Vagina (tissue), 2 donors: ENCODE data around the gene CHRNB1. TPM values are rescaled to one million over a fixed set of nuclear protein-coding genes. Genes with fewer than 3 reads are reported as not detected.

Experiments
- DNase-seq, 2 donors: peaks; one replicate each; pipeline ENCODE4 v3.0.0-alpha.2; 2017; ENCODE audit errors: extremely low spot score in 2 of 2
- H3K27ac ChIP-seq: fragments of 200-600 bp; sonication (generic); one replicate; pipeline ENCODE4 v1.5.1; 2019
- H3K27me3 ChIP-seq: fragments of 200-600 bp; sonication (generic); one replicate; pipeline ENCODE4 v1.5.1; 2019
- H3K36me3 ChIP-seq, 2 donors: fragments of 200-600 bp; sonication (generic); one replicate each; pipeline ENCODE4 v1.5.1; 2017 to 2019
- H3K4me1 ChIP-seq: fragments of 200-600 bp; sonication (generic); one replicate; pipeline ENCODE4 v1.5.1; 2019
- H3K4me3 ChIP-seq, 2 donors: fragments of 200-600 bp; sonication (generic); 1 replicate in 1 of 2; 2 replicates in 1 of 2; pipeline ENCODE4 v1.5.1; 2016 to 2019
- H3K9me3 ChIP-seq: fragments of 200-600 bp; sonication (generic); one replicate; pipeline ENCODE4 v1.5.1; 2019
- POLR2A ChIP-seq, 2 donors: fragments of 450-650 bp; IDR thresholded peaks; one replicate each; pipeline ENCODE4 v1.6.1; 2017; ENCODE audit warnings: antibody characterized with exemption in 2 of 2, mild to moderate bottlenecking in 2 of 2, moderate library complexity in 2 of 2
- POLR2AphosphoS5 ChIP-seq, 2 donors: sonication (generic); formaldehyde crosslinking; IDR thresholded peaks; one replicate each; pipeline ENCODE4 v1.9.0; 2017; ENCODE audit warnings: antibody characterized with exemption in 2 of 2, mild to moderate bottlenecking in 2 of 2, low read depth in 1 of 2; ENCODE audit not compliant: insufficient read depth in 1 of 2
- intact Hi-C: fragments of 100-400 bp; cut with DNase I; formaldehyde crosslinking; loops from one replicate; pipeline ENCODE4 v1.15.1; 2023
- total RNA-seq: library from RNA; depleted of rRNA; stranded (reverse); fragments of >200 nt; gene quantifications from one replicate; pipeline ENCODE4 v1.2.3, GENCODE V29; 2016
- TF ChIP-seq, protein P1 (sequence below), 3 experiments: fragments of 450-650 bp in 2 of 3; fragments of 200-600 bp in 1 of 3; sonication (generic) in 1 of 3; IDR thresholded peaks; one replicate each; pipeline ENCODE4 v1.5.1; 2017 to 2019; ENCODE audit warnings: antibody characterized with exemption in 3 of 3, mild to moderate bottlenecking in 2 of 3, moderate library complexity in 2 of 3

The CHRNB1 gene
- total RNA-seq, 1 donor from 2014 or later: 5.9 TPM

GRCh38 chr17:7502987-7503386 lies 58.1 kb downstream of the CHRNB1 start:
- no peaks in the 10 kb centered on the region for H3K27me3 ChIP-seq
- peaks cover 5 to 86% of the 10 kb centered on the region in 2 donors for H3K36me3 ChIP-seq
- H3K9me3 ChIP-seq: no peaks in the 10 kb centered on the region
- no peaks in the 10 kb centered on the region for H3K4me1 ChIP-seq
- H3K4me3 ChIP-seq: no peak overlapping the region
- TF ChIP-seq, protein P1, sequence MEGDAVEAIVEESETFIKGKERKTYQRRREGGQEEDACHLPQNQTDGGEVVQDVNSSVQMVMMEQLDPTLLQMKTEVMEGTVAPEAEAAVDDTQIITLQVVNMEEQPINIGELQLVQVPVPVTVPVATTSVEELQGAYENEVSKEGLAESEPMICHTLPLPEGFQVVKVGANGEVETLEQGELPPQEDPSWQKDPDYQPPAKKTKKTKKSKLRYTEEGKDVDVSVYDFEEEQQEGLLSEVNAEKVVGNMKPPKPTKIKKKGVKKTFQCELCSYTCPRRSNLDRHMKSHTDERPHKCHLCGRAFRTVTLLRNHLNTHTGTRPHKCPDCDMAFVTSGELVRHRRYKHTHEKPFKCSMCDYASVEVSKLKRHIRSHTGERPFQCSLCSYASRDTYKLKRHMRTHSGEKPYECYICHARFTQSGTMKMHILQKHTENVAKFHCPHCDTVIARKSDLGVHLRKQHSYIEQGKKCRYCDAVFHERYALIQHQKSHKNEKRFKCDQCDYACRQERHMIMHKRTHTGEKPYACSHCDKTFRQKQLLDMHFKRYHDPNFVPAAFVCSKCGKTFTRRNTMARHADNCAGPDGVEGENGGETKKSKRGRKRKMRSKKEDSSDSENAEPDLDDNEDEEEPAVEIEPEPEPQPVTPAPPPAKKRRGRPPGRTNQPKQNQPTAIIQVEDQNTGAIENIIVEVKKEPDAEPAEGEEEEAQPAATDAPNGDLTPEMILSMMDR (IDR thresholded peaks at IDR 0.05): no peak
- TF ChIP-seq POLR2A (IDR thresholded peaks at IDR 0.05): no peak
- TF ChIP-seq POLR2AphosphoS5 (IDR thresholded peaks at IDR 0.05; ENCODE audit: insufficient read depth in 1 of 2, low read depth in 1 of 2): no peak
- no peak overlapping the region for H3K27ac ChIP-seq
- no peak for DNase-seq
- intact Hi-C loops: no loop called here

GRCh38 chr17:7503521-7503920 lies 58.7 kb downstream of the CHRNB1 start:
- TF ChIP-seq POLR2A (IDR thresholded peaks at IDR 0.05) (no peak), POLR2AphosphoS5 (IDR thresholded peaks at IDR 0.05; ENCODE audit: insufficient read depth in 1 of 2, low read depth in 1 of 2) (no peak)
- TF ChIP-seq, protein P1 (IDR thresholded peaks at IDR 0.05): no peak
- Histone ChIP-seq H3K27ac (no peak overlapping the region), H3K4me1 (no peaks in the 10 kb centered on the region), H3K4me3 (no peak overlapping the region), H3K36me3 (peaks cover 5 to 87% of the 10 kb centered on the region in 2 donors), H3K27me3 (no peaks in the 10 kb centered on the region), H3K9me3 (no peaks in the 10 kb centered on the region)
- intact Hi-C loops: no loop called here
- no peak for DNase-seq

Other genes with a start within 250 kb of the CHRNB1 start
- gene DLG4, start 225.2 kb upstream of the CHRNB1 start, total RNA-seq: 23.3 TPM
- 957 TPM for gene ACADVL, start 225.1 kb upstream of the CHRNB1 start, total RNA-seq
- gene DVL2, start 210.5 kb upstream of the CHRNB1 start, total RNA-seq: 53.0 TPM
- 24.8 TPM for gene PHF23, start 205.6 kb upstream of the CHRNB1 start, total RNA-seq
- 395 TPM for gene GABARAP, start 202.6 kb upstream of the CHRNB1 start, total RNA-seq
- gene CTDNEP1, start 193.3 kb upstream of the CHRNB1 start, total RNA-seq: 64.6 TPM
- 30.9 TPM for gene ELP5, start 192.8 kb upstream of the CHRNB1 start, total RNA-seq
- 75.9 TPM for gene CLDN7, start 182.6 kb upstream of the CHRNB1 start, total RNA-seq
- gene SLC2A4, start 163.3 kb upstream of the CHRNB1 start, total RNA-seq: 3.2 TPM
- 0.25 TPM for gene YBX2, start 150.4 kb upstream of the CHRNB1 start, total RNA-seq
- 238 TPM for gene EIF5A, start 137.4 kb upstream of the CHRNB1 start, total RNA-seq
- gene GPS2, start 129.7 kb upstream of the CHRNB1 start, total RNA-seq: 51.1 TPM
- gene NEURL4, start 115.7 kb upstream of the CHRNB1 start, total RNA-seq: 22.6 TPM
- 7.6 TPM for gene ACAP1, start 108.5 kb upstream of the CHRNB1 start, total RNA-seq
- 12.5 TPM for gene KCTD11, start 92.9 kb upstream of the CHRNB1 start, total RNA-seq
- not detected for gene TMEM95, start 89.9 kb upstream of the CHRNB1 start, total RNA-seq
- 10.1 TPM for gene TNK1, start 64.0 kb upstream of the CHRNB1 start, total RNA-seq
- gene PLSCR3, start 50.5 kb upstream of the CHRNB1 start, total RNA-seq: 37.1 TPM
- gene TMEM256, start 41.0 kb upstream of the CHRNB1 start, total RNA-seq: 118 TPM
- 25.5 TPM for gene NLGN2, start 37.2 kb upstream of the CHRNB1 start, total RNA-seq
- gene SPEM1, start 24.7 kb upstream of the CHRNB1 start, total RNA-seq: not detected
- gene SPEM2, start 19.4 kb upstream of the CHRNB1 start, total RNA-seq: not detected
- gene SPEM3, start 16.2 kb upstream of the CHRNB1 start, total RNA-seq: not detected
- 9.8 TPM for gene TMEM102, start 9.6 kb upstream of the CHRNB1 start, total RNA-seq
- 10.8 TPM for gene FGF11, start 5.5 kb upstream of the CHRNB1 start, total RNA-seq
- gene ZBTB4, start 34.6 kb downstream of the CHRNB1 start, total RNA-seq: 38.1 TPM
- not detected for gene SLC35G6, start 36.4 kb downstream of the CHRNB1 start, total RNA-seq
- 118 TPM for gene POLR2A, start 39.3 kb downstream of the CHRNB1 start, total RNA-seq
- gene TNFSF12, start 104.0 kb downstream of the CHRNB1 start, total RNA-seq: 60.6 TPM
- gene TNFSF13, start 113.7 kb downstream of the CHRNB1 start, total RNA-seq: 20.1 TPM
- gene SENP3, start 116.9 kb downstream of the CHRNB1 start, total RNA-seq: 60.2 TPM
- gene CD68, start 134.6 kb downstream of the CHRNB1 start, total RNA-seq: 40.0 TPM
- 73.4 TPM for gene MPDU1, start 138.8 kb downstream of the CHRNB1 start, total RNA-seq
- 44.4 TPM for gene SOX15, start 145.0 kb downstream of the CHRNB1 start, total RNA-seq
- 36.1 TPM for gene FXR2, start 169.8 kb downstream of the CHRNB1 start, total RNA-seq
- gene SAT2, start 182.8 kb downstream of the CHRNB1 start, total RNA-seq: 69.7 TPM
- not detected for gene SHBG, start 185.1 kb downstream of the CHRNB1 start, total RNA-seq
- 2.7 TPM for gene ATP1B2, start 205.9 kb downstream of the CHRNB1 start, total RNA-seq
- 18.7 TPM for gene TP53, start 242.4 kb downstream of the CHRNB1 start, total RNA-seq
- 7.6 TPM for gene WRAP53, start 243.4 kb downstream of the CHRNB1 start, total RNA-seq